Fibroblast of the aortic adventitia (primary cell): Measurements from ENCODE around the gene FAM114A2. TPM values are rescaled to one million over a fixed set of nuclear protein-coding genes. Genes with fewer than 3 reads are reported as not detected.

ENCODE experiments used
- DNase-seq: peaks from one replicate; pipeline ENCODE4 v3.0.0-alpha.2; 2010; ENCODE audit warnings: low read depth
- H3K4me3 ChIP-seq: 2 replicates; pipeline ENCODE4 v1.5.1; 2011; ENCODE audit warnings: low read depth, mild to moderate bottlenecking, control low read depth, low read length, moderate library complexity
- total RNA-seq: library from RNA; depleted of rRNA; stranded (reverse); fragments of >200 nt; gene quantifications from 2 replicates; pipeline ENCODE4 v1.2.3, GENCODE V29; 2012; ENCODE audit warnings: low replicate concordance
- TF ChIP-seq, protein P1 (sequence below): IDR thresholded peaks from 2 replicates; pipeline ENCODE4 v1.5.1; 2011; ENCODE audit warnings: mild to moderate bottlenecking, low read length, control low read depth, inconsistent platforms; ENCODE audit not compliant: insufficient read depth

The FAM114A2 gene
- 34.7 and 39.3 TPM in 2 replicates for total RNA-seq

DNA sequence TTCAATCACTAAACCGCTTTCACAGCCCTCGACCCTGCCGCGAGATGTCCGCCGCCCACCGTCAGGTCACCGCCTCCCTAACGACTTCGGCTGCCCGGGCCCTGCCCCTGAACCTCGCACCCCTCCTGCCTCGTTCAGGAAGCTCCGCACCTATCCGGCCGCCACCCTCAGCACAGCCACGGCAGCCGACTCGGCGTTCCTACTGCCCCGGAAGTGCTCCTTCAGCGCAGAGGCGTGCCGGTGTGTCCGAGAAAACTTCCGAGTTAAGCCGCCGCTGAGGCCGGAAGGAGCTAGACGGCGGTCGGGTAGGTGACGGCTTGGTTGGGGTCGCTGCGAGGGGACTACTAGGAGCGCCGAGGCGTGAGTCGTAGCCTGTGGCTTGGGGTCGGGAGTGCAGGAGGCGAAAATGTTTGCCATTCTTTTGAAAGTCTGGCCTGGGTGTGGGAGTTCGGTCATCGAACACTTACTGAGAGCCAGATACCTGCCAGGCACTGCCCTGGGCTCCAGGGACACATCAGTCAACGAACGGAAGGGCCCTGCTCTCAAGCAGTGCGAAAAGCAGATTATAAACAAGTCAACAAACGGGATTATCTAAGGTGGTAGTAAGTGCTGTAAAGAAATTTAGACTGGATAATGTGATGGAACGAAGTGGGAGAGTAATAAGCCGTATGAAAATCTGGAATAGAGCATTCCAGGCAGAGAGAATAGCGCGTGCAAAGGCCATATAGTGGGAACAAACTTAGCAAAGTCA lies at the start of gene FAM114A2, which contains the start of gene MFAP3:
FAM114A2 (minus strand) TSS at position 204 of the 751 bp plus-strand sequence. CDS start 3,957 bp downstream, outside the sequence.
MFAP3 (plus strand) TSS at position 261 of the 751 bp plus-strand sequence. CDS start 10,756 bp downstream, outside the sequence.
- peak; percentile 78 for DNase-seq
- TF ChIP-seq, protein P1, sequence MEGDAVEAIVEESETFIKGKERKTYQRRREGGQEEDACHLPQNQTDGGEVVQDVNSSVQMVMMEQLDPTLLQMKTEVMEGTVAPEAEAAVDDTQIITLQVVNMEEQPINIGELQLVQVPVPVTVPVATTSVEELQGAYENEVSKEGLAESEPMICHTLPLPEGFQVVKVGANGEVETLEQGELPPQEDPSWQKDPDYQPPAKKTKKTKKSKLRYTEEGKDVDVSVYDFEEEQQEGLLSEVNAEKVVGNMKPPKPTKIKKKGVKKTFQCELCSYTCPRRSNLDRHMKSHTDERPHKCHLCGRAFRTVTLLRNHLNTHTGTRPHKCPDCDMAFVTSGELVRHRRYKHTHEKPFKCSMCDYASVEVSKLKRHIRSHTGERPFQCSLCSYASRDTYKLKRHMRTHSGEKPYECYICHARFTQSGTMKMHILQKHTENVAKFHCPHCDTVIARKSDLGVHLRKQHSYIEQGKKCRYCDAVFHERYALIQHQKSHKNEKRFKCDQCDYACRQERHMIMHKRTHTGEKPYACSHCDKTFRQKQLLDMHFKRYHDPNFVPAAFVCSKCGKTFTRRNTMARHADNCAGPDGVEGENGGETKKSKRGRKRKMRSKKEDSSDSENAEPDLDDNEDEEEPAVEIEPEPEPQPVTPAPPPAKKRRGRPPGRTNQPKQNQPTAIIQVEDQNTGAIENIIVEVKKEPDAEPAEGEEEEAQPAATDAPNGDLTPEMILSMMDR = no peak

DNA sequence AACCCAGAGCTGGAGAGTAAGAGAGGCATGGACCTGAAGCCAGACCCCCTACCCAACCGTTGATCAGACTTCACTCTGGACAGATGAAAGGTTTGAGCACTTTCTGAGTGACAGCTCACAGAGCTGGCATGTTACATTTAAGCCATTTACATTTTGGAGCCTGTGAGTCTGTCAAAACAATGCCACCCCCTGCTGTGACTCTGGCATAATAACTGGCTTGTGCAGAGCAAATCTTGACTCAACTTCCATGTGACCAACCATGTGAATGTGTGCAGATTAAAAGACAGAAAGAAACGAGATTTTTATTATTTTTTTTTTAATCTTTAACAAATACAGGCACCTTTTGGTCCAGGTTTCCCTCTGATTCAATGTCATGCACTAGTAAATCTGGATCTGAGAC lies 48.5 kb upstream of the FAM114A2 start:
- H3K4me3 ChIP-seq = no peak overlapping the region
- DNase-seq = peak; percentile 3
- TF ChIP-seq, protein P1 = no peak

More for the DNA sequence above, at the start of gene FAM114A2, which contains the start of gene MFAP3:
- peak within 1 kb of the TSS; percentile 94 for H3K4me3 ChIP-seq

DNA sequence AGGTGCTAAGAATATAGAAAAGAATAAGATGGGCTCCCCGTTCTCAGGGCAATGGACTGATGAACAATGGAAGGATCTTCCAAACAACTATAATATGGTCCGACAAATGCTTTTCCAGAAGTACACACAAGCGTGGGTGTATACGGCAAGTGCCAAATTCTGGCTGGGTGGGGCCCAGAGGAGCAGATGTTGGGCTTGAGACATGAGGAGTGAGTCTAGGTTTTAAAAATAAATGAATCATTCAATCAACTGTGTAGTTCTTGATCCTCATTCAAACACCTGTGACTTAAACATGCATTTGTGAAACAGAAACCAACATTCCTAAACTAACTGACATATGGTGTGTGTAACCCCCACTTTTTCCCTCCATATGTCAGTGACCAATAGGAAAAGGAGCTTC lies 47.9 kb upstream of the FAM114A2 start:
- peak; percentile 39 for DNase-seq
- H3K4me3 ChIP-seq = no peak overlapping the region
- TF ChIP-seq, protein P1 = no peak

DNA sequence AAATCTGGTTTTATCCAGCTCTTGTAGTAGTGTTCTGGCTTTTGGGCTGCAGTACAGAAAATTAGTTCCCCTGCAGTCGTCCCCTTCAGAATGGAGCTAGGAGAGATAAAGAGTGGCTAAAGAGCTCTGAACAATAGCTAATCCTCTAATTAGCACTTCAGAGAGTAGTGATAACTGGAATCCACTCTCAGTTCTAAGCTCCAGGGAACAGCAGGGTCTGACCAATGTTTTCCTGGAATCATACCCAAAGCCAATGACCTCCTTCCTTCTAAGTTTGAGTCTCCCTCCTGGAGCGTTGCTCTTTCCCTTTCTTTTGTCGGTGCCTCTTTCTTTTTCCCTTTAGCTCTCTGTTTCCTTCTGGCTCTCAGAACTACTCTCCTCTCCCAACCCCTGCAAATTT lies 47.4 kb upstream of the FAM114A2 start:
- TF ChIP-seq, protein P1 = no peak
- no peak overlapping the region for H3K4me3 ChIP-seq
- no peak for DNase-seq

DNA sequence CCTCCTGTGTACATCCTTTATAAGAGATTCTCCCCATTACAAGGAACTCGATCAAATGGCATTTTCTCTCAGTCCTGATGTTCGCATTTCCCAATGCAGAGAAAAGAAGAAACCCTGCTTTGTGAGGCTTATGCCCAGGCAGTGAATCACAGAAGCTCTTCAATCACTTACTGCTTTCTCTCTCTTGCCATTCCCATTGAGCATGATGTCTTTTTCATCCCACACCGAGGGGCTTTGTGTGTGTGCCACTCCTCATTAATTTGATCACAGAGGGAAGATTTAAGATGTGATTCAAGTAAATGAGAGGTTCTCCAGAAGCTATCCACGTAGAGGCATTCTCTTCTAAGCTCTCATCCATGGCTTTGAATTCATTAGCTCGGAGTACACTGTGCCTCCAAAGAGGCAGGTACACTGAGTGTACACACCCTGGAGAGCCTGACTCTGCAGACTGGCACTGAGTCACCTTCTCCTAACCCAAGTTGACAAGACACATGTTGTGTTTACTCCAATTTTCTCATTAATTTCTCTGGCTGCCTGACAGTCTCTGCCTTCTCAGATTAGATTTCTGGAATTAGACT lies 45.4 kb upstream of the FAM114A2 start:
- TF ChIP-seq, protein P1 = no peak
- H3K4me3 ChIP-seq = no peak overlapping the region
- no peak for DNase-seq

DNA sequence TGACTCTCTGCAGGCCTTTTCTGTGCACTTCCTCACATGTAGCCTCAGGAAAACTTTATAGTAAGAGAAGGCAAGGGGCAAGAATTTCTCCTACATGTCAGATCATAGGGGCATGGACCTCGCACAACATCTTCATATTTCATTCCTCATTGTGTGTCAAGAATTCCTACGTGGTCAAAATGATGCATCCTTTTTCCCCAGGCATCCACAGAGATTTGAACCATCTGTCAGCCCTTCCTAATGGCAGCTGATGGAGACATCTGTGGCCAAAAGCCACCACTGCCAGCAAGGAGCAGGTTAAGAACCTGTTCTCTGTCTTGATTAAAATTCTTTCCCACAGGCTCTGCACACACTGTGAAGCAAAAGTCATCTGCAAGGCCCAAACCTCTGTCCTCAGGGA lies 42.5 kb upstream of the FAM114A2 start:
- no peak overlapping the region for H3K4me3 ChIP-seq
- TF ChIP-seq, protein P1 = no peak
- DNase-seq = no peak
